GM21576 (cell line): Measurements from ENCODE around the gene GSG1L.

ENCODE experiments used
- ATAC-seq: cut with Tn5 transposase; IDR thresholded peaks from one replicate; pipeline ENCODE4 v1.9.1; 2021; ENCODE audit warnings: mild to moderate bottlenecking, moderate library complexity; ENCODE audit not compliant: unreplicated experiment

The GSG1L gene

GRCh38 chr16:28067604-28068379, 4.3 kb upstream of the GSG1L start:
- no peak for ATAC-seq

GRCh38 chr16:28064706-28065249, 1.3 kb upstream of the GSG1L start:
- ATAC-seq, result no peak

- ATAC-seq, result no peak
These were observed 636 bp upstream of the GSG1L start for GRCh38 chr16:28064150-28064549.

- no peak for ATAC-seq
These were observed 530 bp downstream of the GSG1L start for GRCh38 chr16:28062847-28063521.

GRCh38 chr16:28062261-28062846, 1.2 kb downstream of the GSG1L start:
- no peak for ATAC-seq

- no peak for ATAC-seq
These were observed 2.0 kb downstream of the GSG1L start for GRCh38 chr16:28061352-28062101.

GRCh38 chr16:28059841-28060575, 3.5 kb downstream of the GSG1L start:
- ATAC-seq, result no peak

- ATAC-seq, result no peak
These were observed 4.5 kb downstream of the GSG1L start for GRCh38 chr16:28058839-28059589.

GRCh38 chr16:28057949-28058348, 5.6 kb downstream of the GSG1L start:
- ATAC-seq, result no peak

GRCh38 chr16:28053461-28053860, 10.1 kb downstream of the GSG1L start:
- ATAC-seq, result no peak

- no peak for ATAC-seq
These were observed 11.0 kb downstream of the GSG1L start for GRCh38 chr16:28052274-28053128.

- no peak for ATAC-seq
These were observed 12.0 kb downstream of the GSG1L start for GRCh38 chr16:28051486-28051885.

GRCh38 chr16:28042811-28043210, 20.7 kb downstream of the GSG1L start:
- ATAC-seq, result no peak

GRCh38 chr16:28041615-28042014, 21.9 kb downstream of the GSG1L start:
- ATAC-seq, result no peak

GRCh38 chr16:28040039-28040438, 23.5 kb downstream of the GSG1L start:
- ATAC-seq, result no peak

- ATAC-seq, result no peak
These were observed 24.0 kb downstream of the GSG1L start for GRCh38 chr16:28039493-28039892.

GRCh38 chr16:28038409-28038808, 25.1 kb downstream of the GSG1L start:
- no peak for ATAC-seq

- no peak for ATAC-seq
These were observed 27.6 kb downstream of the GSG1L start for GRCh38 chr16:28035866-28036393.

GRCh38 chr16:28033870-28034269, 29.6 kb downstream of the GSG1L start:
- ATAC-seq, result no peak
